Effector CD8-positive, alpha-beta T cell (primary cell): ENCODE data around the gene SYNGR4.
"Not testable (repeated sequence)": the region's sequence is repeated elsewhere in the genome, so short reads cannot be mapped to it uniquely, and the experiment has no call there.

Source experiments
- DNase-seq: peaks from one replicate; lab custom pipeline; 2025; lab: John Stamatoyannopoulos, UW

Gene SYNGR4

GRCh38 chr19:48371367-48371766, 7.2 kb downstream of the SYNGR4 start:
- no peak for DNase-seq

GRCh38 chr19:48371771-48372170, 7.6 kb downstream of the SYNGR4 start:
- DNase-seq: not testable (repeated sequence)

GRCh38 chr19:48372904-48373303, 8.7 kb downstream of the SYNGR4 start:
- DNase-seq: no peak

- no peak for DNase-seq
Observed at GRCh38 chr19:48373567-48373966, 9.4 kb downstream of the SYNGR4 start.

- no peak for DNase-seq
Observed at GRCh38 chr19:48378194-48378570, 14.0 kb downstream of the SYNGR4 start.

GRCh38 chr19:48379058-48379457, 14.9 kb downstream of the SYNGR4 start:
- DNase-seq: no peak

GRCh38 chr19:48381178-48381950, 17.2 kb downstream of the SYNGR4 start:
- DNase-seq: no peak

- DNase-seq: no peak
Observed at GRCh38 chr19:48382286-48382685, 18.1 kb downstream of the SYNGR4 start.

- DNase-seq: no peak
Observed at GRCh38 chr19:48385461-48386087, 21.4 kb downstream of the SYNGR4 start.

- no peak for DNase-seq
Observed at GRCh38 chr19:48386981-48387380, 22.8 kb downstream of the SYNGR4 start.

- DNase-seq: peak; percentile 31
Observed at GRCh38 chr19:48390188-48391099, 26.3 kb downstream of the SYNGR4 start.

GRCh38 chr19:48391100-48392005, 27.2 kb downstream of the SYNGR4 start, which contains the start of gene KDELR1:
Gene KDELR1 (minus strand): TSS chr19:48391551. CDS start chr19:48391358, 193 bp downstream.
- peak; percentile 58 for DNase-seq

- DNase-seq: not testable (repeated sequence)
Observed at GRCh38 chr19:48392006-48392344, 27.8 kb downstream of the SYNGR4 start.

- DNase-seq: no peak
Observed at GRCh38 chr19:48392860-48393558, 28.8 kb downstream of the SYNGR4 start.

- no peak for DNase-seq
Observed at GRCh38 chr19:48393559-48394330, 29.6 kb downstream of the SYNGR4 start, which contains the start of gene GRIN2D. Gene GRIN2D (plus strand): TSS chr19:48393668. CDS start chr19:48398393, 4,725 bp downstream.

GRCh38 chr19:48394331-48395169, 30.4 kb downstream of the SYNGR4 start:
- no peak for DNase-seq

- DNase-seq: no peak
Observed at GRCh38 chr19:48395170-48395455, 30.9 kb downstream of the SYNGR4 start.

GRCh38 chr19:48395499-48395898, 31.3 kb downstream of the SYNGR4 start:
- DNase-seq: no peak
